ENCODE data around the gene GFPT2.
"Not testable (repeated sequence)": the region's sequence is repeated elsewhere in the genome, so short reads cannot be mapped to it uniquely, and the experiment has no call there.

The GFPT2 gene

GRCh38 chr5:180303226-180304015 lies 49.7 kb downstream of the GFPT2 start:
- DNase-seq: no peak

GRCh38 chr5:180302256-180302655 lies 50.9 kb downstream of the GFPT2 start:
- no peak for DNase-seq

- DNase-seq: no peak
Observed at GRCh38 chr5:180301253-180301652, 51.9 kb downstream of the GFPT2 start.

GRCh38 chr5:180299526-180299925 lies 53.6 kb downstream of the GFPT2 start:
- DNase-seq: no peak

- not testable (repeated sequence) for DNase-seq
Observed at GRCh38 chr5:180299014-180299413, 54.1 kb downstream of the GFPT2 start.

GRCh38 chr5:180297587-180298282 lies 55.4 kb downstream of the GFPT2 start:
- no peak for DNase-seq

GRCh38 chr5:180296771-180297170 lies 56.4 kb downstream of the GFPT2 start:
- DNase-seq: no peak

GRCh38 chr5:180294913-180295555 lies 58.1 kb downstream of the GFPT2 start:
- DNase-seq: no peak

GRCh38 chr5:180294411-180294810 lies 58.7 kb downstream of the GFPT2 start:
- no peak for DNase-seq

- peak; percentile 71 to 85 for DNase-seq
Observed at GRCh38 chr5:180291943-180292831, 60.9 kb downstream of the GFPT2 start, which contains the start of gene MAPK9. Gene MAPK9 (minus strand): TSS chr5:180292083. CDS start chr5:180280561, 11,522 bp downstream.

GRCh38 chr5:180291234-180291940 lies 61.7 kb downstream of the GFPT2 start:
- DNase-seq: peak in 1 of 2 donors; percentile 16

GRCh38 chr5:180290568-180291233 lies 62.4 kb downstream of the GFPT2 start:
- DNase-seq: no peak

GRCh38 chr5:180289966-180290365 lies 63.2 kb downstream of the GFPT2 start:
- no peak for DNase-seq

- DNase-seq: no peak
Observed at GRCh38 chr5:180289433-180289832, 63.7 kb downstream of the GFPT2 start.

GRCh38 chr5:180287868-180288267 lies 65.3 kb downstream of the GFPT2 start:
- DNase-seq: no peak

GRCh38 chr5:180287404-180287803 lies 65.7 kb downstream of the GFPT2 start:
- no peak for DNase-seq

- peak; percentile 48 to 61 for DNase-seq
Observed at GRCh38 chr5:180284149-180284548, 69.0 kb downstream of the GFPT2 start.

GRCh38 chr5:180283026-180283615 lies 70.0 kb downstream of the GFPT2 start:
- no peak for DNase-seq

- no peak for DNase-seq
Observed at GRCh38 chr5:180282281-180282680, 70.9 kb downstream of the GFPT2 start.

- DNase-seq: no peak
Observed at GRCh38 chr5:180281706-180282105, 71.4 kb downstream of the GFPT2 start.

GRCh38 chr5:180274695-180275094 lies 78.4 kb downstream of the GFPT2 start:
- DNase-seq: no peak

Data from hippocampal formation (tissue), 2 donors.